Neural progenitor cell (in vitro differentiated cells): ENCODE measurements around the gene NOTUM. TPM values are rescaled to one million over a fixed set of nuclear protein-coding genes. Genes with fewer than 3 reads are reported as not detected.

Experiments used
- DNase-seq: peaks from one replicate; pipeline ENCODE4 v3.0.0-alpha.2; 2016; ENCODE audit warnings: low spot score
- H2AFZ ChIP-seq: fragments of 200-600 bp; sonication (generic); replicated peaks from 2 replicates; pipeline ENCODE4 v1.6.1; 2016; ENCODE audit warnings: antibody characterized with exemption
- H3F3A ChIP-seq: fragments of 200-600 bp; sonication (generic); 2 replicates; pipeline ENCODE4 v1.6.1; 2016; ENCODE audit warnings: antibody characterized with exemption, low read depth
- H3K27ac ChIP-seq: fragments of 200-600 bp; sonication (generic); 2 replicates; pipeline ENCODE4 v1.5.1; 2016; ENCODE audit warnings: mild to moderate bottlenecking
- H3K27me3 ChIP-seq: fragments of 200-600 bp; sonication (generic); 2 replicates; pipeline ENCODE4 v1.6.1; 2016; ENCODE audit warnings: mild to moderate bottlenecking, moderate library complexity
- H3K36me3 ChIP-seq: fragments of 200-600 bp; sonication (generic); 2 replicates; pipeline ENCODE4 v1.5.1; 2016
- H3K4me1 ChIP-seq: fragments of 200-600 bp; sonication (generic); 2 replicates; pipeline ENCODE4 v1.6.1; 2016; ENCODE audit warnings: mixed run types
- H3K4me2 ChIP-seq: fragments of 200-600 bp; sonication (generic); 2 replicates; pipeline ENCODE4 v1.6.1; 2016
- H3K4me3 ChIP-seq: fragments of 200-600 bp; sonication (generic); 2 replicates; pipeline ENCODE4 v1.5.1; 2016
- H3K79me2 ChIP-seq: fragments of 200-600 bp; sonication (generic); 2 replicates; pipeline ENCODE4 v1.6.1; 2016; ENCODE audit warnings: low read depth
- H3K9ac ChIP-seq: fragments of 200-600 bp; sonication (generic); 2 replicates; pipeline ENCODE4 v1.6.1; 2016
- H3K9me3 ChIP-seq: fragments of 200-600 bp; sonication (generic); 2 replicates; pipeline ENCODE4 v1.5.1; 2016; ENCODE audit warnings: low read depth
- H4K20me1 ChIP-seq: fragments of 200-600 bp; sonication (generic); 2 replicates; pipeline ENCODE4 v1.6.1; 2016; ENCODE audit warnings: low read depth
- H3K27ac Mint-ChIP-seq: 3 replicates; pipeline ENCODE4 v1.8.0; 2021; ENCODE audit warnings: mixed read lengths
- H3K27me3 Mint-ChIP-seq: 2 replicates; pipeline ENCODE4 v1.8.0; 2022; ENCODE audit warnings: low read depth, mild to moderate bottlenecking, inconsistent platforms, moderate library complexity, mixed read lengths; ENCODE audit not compliant: insufficient read depth
- H3K36me3 Mint-ChIP-seq: 3 replicates; pipeline ENCODE4 v1.8.0; 2021; ENCODE audit warnings: mixed read lengths
- H3K4me1 Mint-ChIP-seq: 3 replicates; pipeline ENCODE4 v1.8.0; 2021; ENCODE audit warnings: mixed read lengths
- H3K4me3 Mint-ChIP-seq: 3 replicates; pipeline ENCODE4 v1.8.0; 2021; ENCODE audit warnings: mild to moderate bottlenecking, moderate library complexity, mixed read lengths
- H3K9me3 Mint-ChIP-seq: 3 replicates; pipeline ENCODE4 v1.8.0; 2020; ENCODE audit warnings: mixed read lengths
- EZH2 ChIP-seq: fragments of 200-600 bp; sonication (generic); IDR thresholded peaks from 2 replicates; pipeline ENCODE4 v1.6.1; 2017; ENCODE audit warnings: antibody characterized with exemption, mild to moderate bottlenecking, moderate library complexity
- EZH2phosphoT487 ChIP-seq: fragments of 200-600 bp; sonication (generic); IDR thresholded peaks from 2 replicates; pipeline ENCODE4 v1.6.1; 2017; ENCODE audit warnings: antibody characterized with exemption
- total RNA-seq: library from RNA; depleted of rRNA; stranded (reverse); fragments of >200 nt; gene quantifications from 2 replicates; pipeline ENCODE4 v1.2.3, GENCODE V29; 2015; ENCODE audit warnings: low replicate concordance
- TF ChIP-seq, protein P1 (sequence below): fragments of 200-600 bp; sonication (generic); IDR thresholded peaks from 2 replicates; pipeline ENCODE4 v1.5.1; 2017; ENCODE audit warnings: antibody characterized with exemption, mild to moderate bottlenecking

NOTUM gene
- total RNA-seq, 1 donor from 2014 or later: not detected

DNA sequence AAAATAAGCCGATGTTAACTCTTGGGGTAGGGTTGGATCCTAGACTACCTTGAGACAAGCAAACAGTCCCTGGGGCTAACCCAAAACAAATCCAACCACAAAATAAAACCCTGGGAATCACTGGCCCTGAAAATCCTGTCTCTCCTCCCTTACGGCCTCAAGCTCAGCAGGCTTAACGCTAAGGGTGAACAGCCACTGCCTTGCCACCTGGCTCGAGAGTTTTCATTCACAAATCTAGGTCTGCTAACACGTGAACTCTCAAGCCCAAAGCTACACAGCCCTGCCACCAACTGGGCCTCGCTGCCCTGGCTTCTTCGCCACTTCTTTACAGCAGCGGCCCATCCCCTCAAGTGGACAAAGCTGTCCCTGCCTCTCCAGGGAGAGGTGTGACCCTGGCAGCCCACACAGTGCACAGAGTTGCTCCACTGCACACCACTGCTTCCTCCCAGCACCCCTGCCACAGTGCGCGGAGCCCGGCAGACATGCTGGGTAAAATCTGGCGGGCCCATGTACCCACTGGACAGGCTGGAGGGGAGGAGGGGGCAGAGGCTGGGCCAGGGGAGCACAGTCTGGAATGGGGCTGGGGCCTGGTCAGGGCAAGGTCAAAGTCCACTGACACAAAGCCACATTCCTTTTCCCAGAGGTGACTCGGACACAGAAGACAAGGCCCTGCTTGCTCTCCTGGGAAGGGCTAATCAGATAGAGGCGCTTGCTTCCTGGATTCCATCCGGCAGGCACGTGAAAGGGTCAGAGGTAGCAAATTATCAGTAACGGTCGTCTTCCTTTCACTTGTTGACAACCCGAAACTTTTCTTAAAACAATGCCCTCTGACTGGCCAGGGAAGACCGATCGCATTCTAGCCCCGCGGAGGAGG lies 50.8 kb downstream of the NOTUM start:
- Mint-ChIP-seq H3K27me3 (peaks cover 3% of the 10 kb centered on the region), H3K9me3 (no peaks in the 10 kb centered on the region), H3K27ac (no peak overlapping the region), H3K4me1 (peaks cover 9% of the 10 kb centered on the region), H3K4me3 (peak overlapping the region; percentile 93), H3K36me3 (peaks cover 8% of the 10 kb centered on the region)
- peak; percentile 48 for DNase-seq
- H3K4me3 ChIP-seq: peak overlapping the region; percentile 87
- no peak overlapping the region for H3K27ac ChIP-seq
- peak overlapping the region; percentile 95 for H3K4me2 ChIP-seq
- H3F3A ChIP-seq: peaks cover 27% of the 10 kb centered on the region
- H4K20me1 ChIP-seq: peaks cover 28% of the 10 kb centered on the region
- H3K4me1 ChIP-seq: peaks cover 6% of the 10 kb centered on the region
- H3K79me2 ChIP-seq: no peaks in the 10 kb centered on the region
- no peaks in the 10 kb centered on the region for H3K36me3 ChIP-seq
- no peak for TF ChIP-seq EZH2phosphoT487
- TF ChIP-seq, protein P1, sequence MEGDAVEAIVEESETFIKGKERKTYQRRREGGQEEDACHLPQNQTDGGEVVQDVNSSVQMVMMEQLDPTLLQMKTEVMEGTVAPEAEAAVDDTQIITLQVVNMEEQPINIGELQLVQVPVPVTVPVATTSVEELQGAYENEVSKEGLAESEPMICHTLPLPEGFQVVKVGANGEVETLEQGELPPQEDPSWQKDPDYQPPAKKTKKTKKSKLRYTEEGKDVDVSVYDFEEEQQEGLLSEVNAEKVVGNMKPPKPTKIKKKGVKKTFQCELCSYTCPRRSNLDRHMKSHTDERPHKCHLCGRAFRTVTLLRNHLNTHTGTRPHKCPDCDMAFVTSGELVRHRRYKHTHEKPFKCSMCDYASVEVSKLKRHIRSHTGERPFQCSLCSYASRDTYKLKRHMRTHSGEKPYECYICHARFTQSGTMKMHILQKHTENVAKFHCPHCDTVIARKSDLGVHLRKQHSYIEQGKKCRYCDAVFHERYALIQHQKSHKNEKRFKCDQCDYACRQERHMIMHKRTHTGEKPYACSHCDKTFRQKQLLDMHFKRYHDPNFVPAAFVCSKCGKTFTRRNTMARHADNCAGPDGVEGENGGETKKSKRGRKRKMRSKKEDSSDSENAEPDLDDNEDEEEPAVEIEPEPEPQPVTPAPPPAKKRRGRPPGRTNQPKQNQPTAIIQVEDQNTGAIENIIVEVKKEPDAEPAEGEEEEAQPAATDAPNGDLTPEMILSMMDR: no peak
- no peak for TF ChIP-seq EZH2
- H3K27me3 ChIP-seq: peaks cover 17% of the 10 kb centered on the region
- H2AFZ ChIP-seq: peak overlapping the region; percentile 36
- no peaks in the 10 kb centered on the region for H3K9me3 ChIP-seq
- H3K9ac ChIP-seq: peak overlapping the region; percentile 48

DNA sequence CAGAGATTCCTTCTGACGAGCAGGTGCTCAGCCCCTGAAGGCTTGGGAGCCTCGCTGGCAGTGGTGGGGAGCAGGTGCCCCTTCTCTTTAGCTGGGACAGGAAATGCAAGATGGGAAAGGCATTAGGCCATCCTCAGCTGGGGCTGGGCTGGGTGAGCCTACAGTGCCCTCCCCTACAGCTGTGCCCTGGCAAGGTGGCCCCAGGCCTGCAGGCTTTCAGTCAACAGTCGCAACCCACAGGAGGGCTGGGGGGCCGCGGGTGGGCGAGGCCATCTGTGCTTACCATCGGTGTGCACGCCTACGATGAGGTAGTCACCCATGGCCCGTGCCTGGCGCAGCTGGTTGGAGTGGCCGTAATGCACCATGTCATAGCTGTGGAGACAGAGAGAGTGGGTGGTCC lies 51.8 kb downstream of the NOTUM start:
- Histone ChIP-seq H3K4me3 (no peak overlapping the region), H3K4me2 (no peak overlapping the region), H3K36me3 (no peaks in the 10 kb centered on the region), H4K20me1 (peaks cover 28% of the 10 kb centered on the region), H3K4me1 (peaks cover 6% of the 10 kb centered on the region), H3K27me3 (peaks cover 17% of the 10 kb centered on the region), H3F3A (peaks cover 27% of the 10 kb centered on the region), H3K9ac (no peak overlapping the region), H3K9me3 (no peaks in the 10 kb centered on the region), H3K27ac (no peak overlapping the region), H3K79me2 (no peaks in the 10 kb centered on the region), H2AFZ (no peak overlapping the region)
- no peaks in the 10 kb centered on the region for H3K9me3 Mint-ChIP-seq
- no peak for DNase-seq
- H3K4me1 Mint-ChIP-seq: peaks cover 9% of the 10 kb centered on the region
- peaks cover 3% of the 10 kb centered on the region for H3K27me3 Mint-ChIP-seq
- H3K36me3 Mint-ChIP-seq: peaks cover 8% of the 10 kb centered on the region
- no peak for TF ChIP-seq EZH2phosphoT487
- TF ChIP-seq, protein P1: no peak
- TF ChIP-seq EZH2: no peak
- H3K27ac Mint-ChIP-seq: no peak overlapping the region
- peak overlapping the region; percentile 46 for H3K4me3 Mint-ChIP-seq

DNA sequence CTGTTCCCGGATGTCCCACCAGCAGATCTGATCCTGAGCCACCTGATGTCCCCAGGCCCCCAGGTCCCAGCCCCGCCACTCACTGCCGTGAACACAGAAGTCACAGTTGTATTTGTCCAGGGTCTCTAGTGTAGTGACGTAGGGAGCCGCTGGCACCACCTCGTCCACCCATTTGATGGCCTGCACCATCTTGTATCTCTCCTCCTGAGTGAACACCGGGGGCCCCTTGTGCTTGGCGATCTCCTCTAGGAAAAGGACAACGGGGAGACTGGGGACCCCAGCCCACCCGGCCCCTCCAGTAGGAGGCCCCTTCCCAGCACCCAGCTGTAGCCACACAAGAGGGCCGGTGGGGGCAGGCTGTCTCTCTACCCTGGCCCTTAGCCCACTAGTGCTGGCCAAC lies 52.2 kb downstream of the NOTUM start:
- no peak overlapping the region for H3K4me3 Mint-ChIP-seq
- H3K27me3 Mint-ChIP-seq: peaks cover 3% of the 10 kb centered on the region
- Histone ChIP-seq H3K9ac (no peak overlapping the region), H4K20me1 (peaks cover 28% of the 10 kb centered on the region), H3K9me3 (no peaks in the 10 kb centered on the region), H3K27me3 (peaks cover 17% of the 10 kb centered on the region), H3K27ac (no peak overlapping the region), H3F3A (peaks cover 27% of the 10 kb centered on the region), H3K36me3 (no peaks in the 10 kb centered on the region), H3K4me1 (peaks cover 6% of the 10 kb centered on the region), H3K4me3 (no peak overlapping the region), H3K79me2 (no peaks in the 10 kb centered on the region), H3K4me2 (no peak overlapping the region), H2AFZ (no peak overlapping the region)
- DNase-seq: no peak
- peaks cover 8% of the 10 kb centered on the region for H3K36me3 Mint-ChIP-seq
- H3K27ac Mint-ChIP-seq: no peak overlapping the region
- TF ChIP-seq EZH2 (no peak), EZH2phosphoT487 (no peak)
- TF ChIP-seq, protein P1: no peak
- H3K9me3 Mint-ChIP-seq: no peaks in the 10 kb centered on the region
- peaks cover 9% of the 10 kb centered on the region for H3K4me1 Mint-ChIP-seq
